Endothelial cell of umbilical vein (primary cell): Measurements from ENCODE around the gene RNGTT. TPM values are rescaled to one million over a fixed set of nuclear protein-coding genes. Genes with fewer than 3 reads are reported as not detected.

Experiments
- BruUV-seq: library from RNA; stranded (reverse); fragments of 400-500 nt; replicated peaks from 2 replicates; lab custom pipeline; 2021; lab: Mats Ljungman, UMichigan
- CTCF ChIA-PET: fragments of 300-600, 350-600 bp; sonication (Branson Sonifier 250); formaldehyde crosslinking; loops from one replicate; lab custom pipeline; 2021; ENCODE audit warnings: antibody characterized with exemption, inconsistent platforms; lab: Charles Lee
- POLR2A ChIA-PET: fragments of 300-600, 350-600 bp; sonication (Branson Sonifier 250); formaldehyde crosslinking; loops from one replicate; lab custom pipeline; 2021; ENCODE audit warnings: antibody characterized with exemption, inconsistent platforms; lab: Charles Lee
- DNase-seq: peaks from one replicate; pipeline ENCODE4 v3.0.0-alpha.2; 2011; ENCODE audit warnings: low read depth, low spot score
- FAIRE-seq: peaks from 2 replicates; lab custom pipeline; 2011; peaks lifted over from hg19 to GRCh38; lab: Jason Lieb, UNC
- H2AFZ ChIP-seq: 2 replicates; pipeline ENCODE4 v1.6.0; 2012; ENCODE audit warnings: low read depth, low read length, control low read depth, inconsistent platforms
- H3K27ac ChIP-seq: 2 replicates; pipeline ENCODE4 v1.5.1; 2011; ENCODE audit warnings: low read depth, mild to moderate bottlenecking, control low read depth, low read length, moderate library complexity; ENCODE audit not compliant: insufficient read depth
- H3K27me3 ChIP-seq, 2 experiments: 2 replicates each; pipeline versions ENCODE4 v1.6.0 to v1.6.1; 2011; ENCODE audit warnings: low read length in 2 of 2, mixed read lengths in 1 of 2; ENCODE audit not compliant: control insufficient read depth in 2 of 2, insufficient read depth in 2 of 2
- H3K36me3 ChIP-seq, 2 experiments: 2 replicates in 1 of 2; 3 replicates in 1 of 2; pipeline ENCODE4 v1.5.1; 2011; ENCODE audit warnings: low read length in 2 of 2, mild to moderate bottlenecking in 1 of 2, moderate library complexity in 1 of 2; ENCODE audit not compliant: control insufficient read depth in 2 of 2, insufficient read depth in 2 of 2; ENCODE audit errors: extremely low read depth in 1 of 2
- H3K4me1 ChIP-seq: 3 replicates; pipeline ENCODE4 v1.5.1; 2011; ENCODE audit warnings: mild to moderate bottlenecking, low read length; ENCODE audit not compliant: control insufficient read depth, insufficient read depth; ENCODE audit errors: extremely low read depth
- H3K4me2 ChIP-seq: 2 replicates; pipeline ENCODE4 v1.6.1; 2011; ENCODE audit warnings: low read length, control low read depth, mixed read lengths; ENCODE audit not compliant: insufficient read depth
- H3K4me3 ChIP-seq, 3 experiments: fragments of 200-600 bp in 1 of 3; sonication (generic), shearing (Covaris generic) in 1 of 3; replicated peaks in 1 of 3; 2 replicates each; pipeline ENCODE4 v1.5.1; 2011 to 2016; ENCODE audit warnings: control low read depth in 3 of 3, low read length in 3 of 3, mild to moderate bottlenecking in 2 of 3, inconsistent platforms in 1 of 3, low read depth in 1 of 3, moderate library complexity in 1 of 3; ENCODE audit not compliant: insufficient read depth in 1 of 3
- H3K79me2 ChIP-seq: 2 replicates; pipeline ENCODE4 v1.6.0; 2012; ENCODE audit warnings: low read length, inconsistent platforms; ENCODE audit not compliant: control insufficient read depth, insufficient read depth
- H3K9ac ChIP-seq: replicated peaks from 2 replicates; pipeline ENCODE3; 2011; ENCODE audit warnings: low read length, control low read depth; ENCODE audit not compliant: insufficient read depth; ENCODE audit errors: extremely low read depth
- H3K9me1 ChIP-seq: replicated peaks from 3 replicates; pipeline ENCODE4 v1.6.0; 2011; ENCODE audit warnings: mild to moderate bottlenecking, low read length; ENCODE audit not compliant: control insufficient read depth, insufficient read depth; ENCODE audit errors: extremely low read depth
- H3K9me3 ChIP-seq: replicated peaks from 2 replicates; pipeline ENCODE4 v1.5.1; 2012; ENCODE audit warnings: low read length, inconsistent platforms; ENCODE audit not compliant: control insufficient read depth, insufficient read depth
- H4K20me1 ChIP-seq: replicated peaks from 2 replicates; pipeline ENCODE3; 2011; ENCODE audit warnings: mild to moderate bottlenecking, low read length; ENCODE audit not compliant: control insufficient read depth, insufficient read depth; ENCODE audit errors: extremely low read depth
- CTCF ChIP-seq, 2 donors: IDR thresholded peaks; 1 replicate in 1 of 2; 2 replicates in 1 of 2; pipeline ENCODE4 v1.5.1; 2011; ENCODE audit warnings: low read length in 2 of 2, mild to moderate bottlenecking in 2 of 2, moderate library complexity in 2 of 2, control low read depth in 1 of 2, inconsistent platforms in 1 of 2, low read depth in 1 of 2; ENCODE audit not compliant: insufficient read depth in 1 of 2; ENCODE audit errors: extremely low read depth in 1 of 2
- EZH2 ChIP-seq: IDR thresholded peaks from 2 replicates; pipeline ENCODE4 v1.6.1; 2012; ENCODE audit warnings: borderline replicate concordance, low read depth, mild to moderate bottlenecking, moderate library complexity, low read length, inconsistent platforms; ENCODE audit not compliant: severe bottlenecking
- FOS ChIP-seq: IDR thresholded peaks from 2 replicates; pipeline ENCODE4 v1.6.1; 2011; ENCODE audit warnings: mild to moderate bottlenecking, low read length, moderate library complexity, borderline replicate concordance; ENCODE audit not compliant: insufficient read depth
- GATA2 ChIP-seq: IDR thresholded peaks from 2 replicates; pipeline ENCODE4 v1.7.0; 2011; ENCODE audit warnings: low read depth, mild to moderate bottlenecking, moderate library complexity, mixed read lengths, low read length; ENCODE audit not compliant: insufficient read length, insufficient read depth
- JUN ChIP-seq: IDR thresholded peaks from 2 replicates; pipeline ENCODE4 v1.6.1; 2011; ENCODE audit warnings: borderline replicate concordance, low read depth; ENCODE audit not compliant: insufficient read length, insufficient read depth
- MAX ChIP-seq: IDR thresholded peaks from 2 replicates; pipeline ENCODE4 v1.6.1; 2011; ENCODE audit not compliant: insufficient read depth, insufficient read length
- MYC ChIP-seq: IDR thresholded peaks from one replicate; pipeline ENCODE4 v1.6.1; 2011; ENCODE audit warnings: mild to moderate bottlenecking, low read depth, low read length
- POLR2A ChIP-seq: IDR thresholded peaks from 2 replicates; pipeline ENCODE4 v1.6.1; 2012; ENCODE audit warnings: low read depth, mild to moderate bottlenecking, control low read depth, low read length
- POLR2AphosphoS5 ChIP-seq: IDR thresholded peaks from 2 replicates; pipeline ENCODE4 v1.6.1; 2012; ENCODE audit warnings: low read depth, mild to moderate bottlenecking, control low read depth, low read length, moderate library complexity; ENCODE audit not compliant: insufficient read depth
- dilution Hi-C: fragments of 300-500 bp; cut with MboI; formaldehyde crosslinking; loops from one replicate; pipeline ENCODE4 v1.15.0; 2019; ENCODE audit warnings: low sequenced_read_pairs; ENCODE audit not compliant: extremely low pct_ligation_motif_present
- intact Hi-C: fragments of 100-400 bp; cut with micrococcal nuclease; formaldehyde crosslinking; loops from one replicate; pipeline ENCODE4 v1.10.0; 2022
- polyA plus RNA-seq, 4 experiments: library from polyadenylated mRNA; depleted of rRNA in 3 of 4; stranded (reverse) in 3 of 4; unstranded in 1 of 4; fragments of >200 nt; gene quantifications; 2 replicates each; pipeline versions ENCODE4 v1.2.1 to v1.2.3, GENCODE V29; 2011 to 2012; ENCODE audit warnings: missing spikeins in 1 of 4
- total RNA-seq: library from RNA; stranded (reverse); gene quantifications from 2 replicates; pipeline ENCODE4 v1.2.3, GENCODE V29; 2021

Gene RNGTT
- total and polyA plus RNA-seq, 2 donors (not counting 3 experiments of a cell fraction or from before 2014, with no cell fraction given): 2.1 to 13.1 TPM

- Histone ChIP-seq H3K36me3 (no peaks in the 10 kb centered on the region), H3K4me1 (no peaks in the 10 kb centered on the region), H3K27ac (no peak overlapping the region), H3K9me1 (no peaks in the 10 kb centered on the region), H3K4me3 (no peak overlapping the region), H4K20me1 (no peaks in the 10 kb centered on the region), H2AFZ (no peak overlapping the region), H3K27me3 (no peaks in the 10 kb centered on the region), H3K4me2 (no peak overlapping the region), H3K9ac (no peak overlapping the region), H3K9me3 (no peaks in the 10 kb centered on the region), H3K79me2 (no peaks in the 10 kb centered on the region)
- dilution Hi-C loops: no loop called here
- CTCF ChIA-PET: no interaction called here
- TF ChIP-seq GATA2 (no peak), CTCF (IDR thresholded peaks at IDR 0.05; ENCODE audit: extremely low read depth in 1 of 2, insufficient read depth in 1 of 2, low read depth in 1 of 2, low read length in 2 of 2) (no peak), MAX (no peak), JUN (no peak), POLR2A (no peak), EZH2 (no peak), POLR2AphosphoS5 (no peak), MYC (no peak), FOS (no peak)
- no TSS peak for BruUV-seq
- POLR2A ChIA-PET: no interaction called here
- intact Hi-C loops: no loop called here
- no peak for DNase-seq
- FAIRE-seq: no peak
These were observed 331.6 kb downstream of the RNGTT start for GRCh38 chr6:88631830-88632229.
